Trophoblast cell (in vitro differentiated cells and primary cell): ENCODE measurements around the gene RBMS1.
A peak's percentile ranks its signal among the peaks of the same experiment; 100 is the strongest.

Source experiments
- DNase-seq, 2 donors: peaks; one replicate each; pipeline ENCODE4 v3.0.0-alpha.2; 2016
- H2AFZ ChIP-seq: 2 replicates; pipeline ENCODE4 v1.6.1; 2013; ENCODE audit warnings: low read length, moderate library complexity, mild to moderate bottlenecking; ENCODE audit not compliant: insufficient read depth, poor library complexity
- H2AK5ac ChIP-seq: 2 replicates; pipeline ENCODE4 v1.6.1; 2013; ENCODE audit warnings: mild to moderate bottlenecking, low read length
- H2BK120ac ChIP-seq: 2 replicates; pipeline ENCODE4 v1.6.1; 2013; ENCODE audit warnings: low read length, mild to moderate bottlenecking, moderate library complexity; ENCODE audit not compliant: insufficient read depth, poor library complexity
- H2BK12ac ChIP-seq: 2 replicates; pipeline ENCODE4 v1.6.1; 2013; ENCODE audit warnings: mild to moderate bottlenecking, low read length, moderate library complexity
- H2BK5ac ChIP-seq: 2 replicates; pipeline ENCODE4 v1.6.1; 2013; ENCODE audit warnings: low read length, low read depth, moderate library complexity, mild to moderate bottlenecking; ENCODE audit not compliant: poor library complexity
- H3K14ac ChIP-seq: 2 replicates; pipeline ENCODE4 v1.6.1; 2013; ENCODE audit warnings: mild to moderate bottlenecking, low read length
- H3K18ac ChIP-seq: 2 replicates; pipeline ENCODE4 v1.6.1; 2013; ENCODE audit warnings: mild to moderate bottlenecking, low read length
- H3K23ac ChIP-seq: 2 replicates; pipeline ENCODE4 v1.6.1; 2013; ENCODE audit warnings: low read length
- H3K27ac ChIP-seq: 2 replicates; pipeline ENCODE4 v1.5.1; 2013; ENCODE audit warnings: low read depth, mild to moderate bottlenecking, inconsistent platforms, low read length, moderate library complexity
- H3K27me3 ChIP-seq: 2 replicates; pipeline ENCODE4 v1.6.1; 2013; ENCODE audit warnings: inconsistent platforms, mild to moderate bottlenecking, low read length, moderate library complexity; ENCODE audit not compliant: insufficient read depth
- H3K36me3 ChIP-seq, 2 experiments: 1 replicate in 1 of 2; 2 replicates in 1 of 2; pipeline ENCODE4 v1.6.1; 2013; ENCODE audit warnings: low read length in 2 of 2, mild to moderate bottlenecking in 2 of 2, moderate library complexity in 1 of 2; ENCODE audit not compliant: insufficient read depth in 2 of 2, control insufficient read depth in 1 of 2
- H3K4ac ChIP-seq: 2 replicates; pipeline ENCODE4 v1.6.1; 2013; ENCODE audit warnings: low read depth, mild to moderate bottlenecking, low read length, moderate library complexity
- H3K4me1 ChIP-seq, 2 experiments: 1 replicate in 1 of 2; 2 replicates in 1 of 2; pipeline ENCODE4 v1.6.1; 2013; ENCODE audit warnings: low read length in 2 of 2, mild to moderate bottlenecking in 2 of 2, moderate library complexity in 1 of 2; ENCODE audit not compliant: insufficient read depth in 2 of 2, control insufficient read depth in 1 of 2
- H3K4me2 ChIP-seq: 2 replicates; pipeline ENCODE4 v1.6.1; 2013; ENCODE audit warnings: inconsistent platforms, mild to moderate bottlenecking, low read length, moderate library complexity
- H3K4me3 ChIP-seq: 2 replicates; pipeline ENCODE4 v1.5.1; 2013; ENCODE audit warnings: mild to moderate bottlenecking, low read depth, low read length, inconsistent platforms
- H3K79me1 ChIP-seq: one replicate; pipeline ENCODE4 v1.6.1; 2013; ENCODE audit warnings: low read length
- H3K79me2 ChIP-seq: 2 replicates; pipeline ENCODE4 v1.6.1; 2013; ENCODE audit warnings: low read length, mild to moderate bottlenecking; ENCODE audit not compliant: control insufficient read depth, insufficient read depth, poor library complexity
- H3K9ac ChIP-seq: 2 replicates; pipeline ENCODE4 v1.6.1; 2013; ENCODE audit warnings: mild to moderate bottlenecking, low read length
- H3K9me3 ChIP-seq: 2 replicates; pipeline ENCODE4 v1.6.1; 2013; ENCODE audit warnings: low read depth, mild to moderate bottlenecking, control low read depth, inconsistent platforms, low read length; ENCODE audit not compliant: insufficient read depth
- H4K12ac ChIP-seq: 2 replicates; pipeline ENCODE4 v1.6.1; 2013; ENCODE audit warnings: low read depth, mild to moderate bottlenecking, low read length, moderate library complexity
- H4K8ac ChIP-seq: 2 replicates; pipeline ENCODE4 v1.6.1; 2013; ENCODE audit warnings: low read depth, mild to moderate bottlenecking, low read length, moderate library complexity
- H4K91ac ChIP-seq: one replicate; pipeline ENCODE4 v1.6.1; 2013; ENCODE audit warnings: low read depth, mild to moderate bottlenecking, low read length, moderate library complexity
- WGBS: extraction: QIAGEN DNeasy Blood & Tissue Kit; methylation state at CpG from one replicate; pipeline ENCODE4 v1.1.7; 2013; ENCODE audit warnings: missing lambda C conversion rate; ENCODE audit not compliant: insufficient read length, insufficient coverage; ENCODE audit errors: extremely low coverage; 5-methylcytosine and 5-hydroxymethylcytosine counted together

RBMS1 gene

GRCh38 chr2:160308476-160308875, 185.1 kb downstream of the RBMS1 start:
- Histone ChIP-seq H3K9me3 (no peaks in the 10 kb centered on the region), H2AFZ (no peak overlapping the region)
- DNase-seq = no peak

GRCh38 chr2:160306985-160307384, 186.6 kb downstream of the RBMS1 start:
- H2AK5ac ChIP-seq = no peak overlapping the region
- H3K4me3 ChIP-seq = no peak overlapping the region
- no peak overlapping the region for H3K27ac ChIP-seq
- H3K4me1 ChIP-seq = peaks cover 5 to 11% of the 10 kb centered on the region in 2 experiments
- no peak overlapping the region for H2BK120ac ChIP-seq
- no peak overlapping the region for H2BK12ac ChIP-seq
- DNase-seq = no peak
- H3K27me3 ChIP-seq = no peaks in the 10 kb centered on the region
- no peak overlapping the region for H2BK5ac ChIP-seq
- H3K14ac ChIP-seq = no peak overlapping the region
- H3K9me3 ChIP-seq = no peaks in the 10 kb centered on the region
- no CpG with 5 or more reads among the region's 10 CpGs for WGBS
- H4K8ac ChIP-seq = no peak overlapping the region
- no peaks in the 10 kb centered on the region for H3K79me2 ChIP-seq
- no peak overlapping the region for H4K12ac ChIP-seq
- H3K4ac ChIP-seq = no peak overlapping the region
- H4K91ac ChIP-seq = no peak overlapping the region
- peaks cover 12 to 17% of the 10 kb centered on the region in 2 experiments for H3K36me3 ChIP-seq
- peaks cover 2% of the 10 kb centered on the region for H3K79me1 ChIP-seq
- H3K9ac ChIP-seq = no peak overlapping the region
- H3K4me2 ChIP-seq = no peak overlapping the region
- no peak overlapping the region for H3K18ac ChIP-seq
- no peak overlapping the region for H2AFZ ChIP-seq
- no peak overlapping the region for H3K23ac ChIP-seq

More at GRCh38 chr2:160308476-160308875, 185.1 kb downstream of the RBMS1 start:
- Histone ChIP-seq H2AK5ac (no peak overlapping the region), H3K4me1 (peaks cover 5 to 11% of the 10 kb centered on the region in 2 experiments), H3K4ac (peak overlapping the region; percentile 64), H3K79me2 (no peaks in the 10 kb centered on the region), H4K12ac (no peak overlapping the region), H3K4me3 (no peak overlapping the region), H3K27me3 (no peaks in the 10 kb centered on the region), H3K36me3 (peaks cover 5 to 12% of the 10 kb centered on the region in 2 experiments), H3K14ac (no peak overlapping the region), H3K27ac (peak overlapping the region; percentile 43), H3K4me2 (no peak overlapping the region), H3K79me1 (peaks cover 2% of the 10 kb centered on the region), H3K9ac (no peak overlapping the region), H2BK120ac (no peak overlapping the region), H3K18ac (no peak overlapping the region), H2BK5ac (no peak overlapping the region), H4K91ac (no peak overlapping the region), H2BK12ac (no peak overlapping the region), H3K23ac (no peak overlapping the region), H4K8ac (no peak overlapping the region)
- WGBS = no CpG with 5 or more reads among the region's 3 CpGs

GRCh38 chr2:160305081-160305750, 188.4 kb downstream of the RBMS1 start:
- no peak overlapping the region for H2AK5ac ChIP-seq
- H3K79me1 ChIP-seq = peaks cover 2% of the 10 kb centered on the region
- H3K9ac ChIP-seq = no peak overlapping the region
- no peaks in the 10 kb centered on the region for H3K27me3 ChIP-seq
- H4K8ac ChIP-seq = no peak overlapping the region
- no peak overlapping the region for H3K14ac ChIP-seq
- no peak overlapping the region for H3K23ac ChIP-seq
- no peaks in the 10 kb centered on the region for H3K9me3 ChIP-seq
- no peak overlapping the region for H3K27ac ChIP-seq
- peaks cover 12 to 17% of the 10 kb centered on the region in 2 experiments for H3K36me3 ChIP-seq
- no peak overlapping the region for H4K12ac ChIP-seq
- no peak overlapping the region for H2BK120ac ChIP-seq
- no peak overlapping the region for H2BK5ac ChIP-seq
- H2AFZ ChIP-seq = no peak overlapping the region
- no peak overlapping the region for H3K4ac ChIP-seq
- no peak overlapping the region for H3K4me3 ChIP-seq
- H3K4me1 ChIP-seq = peaks cover 5 to 11% of the 10 kb centered on the region in 2 experiments
- H3K18ac ChIP-seq = no peak overlapping the region
- no peaks in the 10 kb centered on the region for H3K79me2 ChIP-seq
- DNase-seq = peak; percentile 60 to 86
- H2BK12ac ChIP-seq = no peak overlapping the region
- H3K4me2 ChIP-seq = no peak overlapping the region
- no CpG with 5 or more reads among the region's 4 CpGs for WGBS
- no peak overlapping the region for H4K91ac ChIP-seq

- Histone ChIP-seq H3K79me2 (no peaks in the 10 kb centered on the region), H4K8ac (no peak overlapping the region), H3K27ac (no peak overlapping the region), H3K9me3 (no peaks in the 10 kb centered on the region), H3K4ac (no peak overlapping the region), H2AK5ac (no peak overlapping the region), H3K4me1 (peaks cover 0 to under 1% of the 10 kb centered on the region in 2 experiments), H4K91ac (no peak overlapping the region), H3K27me3 (no peaks in the 10 kb centered on the region), H3K18ac (no peak overlapping the region), H2BK12ac (no peak overlapping the region), H2BK120ac (no peak overlapping the region), H3K79me1 (no peaks in the 10 kb centered on the region), H4K12ac (no peak overlapping the region), H3K4me3 (no peak overlapping the region), H3K4me2 (no peak overlapping the region), H3K14ac (no peak overlapping the region), H3K9ac (no peak overlapping the region), H2BK5ac (no peak overlapping the region), H2AFZ (no peak overlapping the region), H3K36me3 (peaks cover 18 to 29% of the 10 kb centered on the region in 2 experiments), H3K23ac (no peak overlapping the region)
- WGBS = no CpG with 5 or more reads among the region's 3 CpGs
- DNase-seq = no peak
Observed at GRCh38 chr2:160303527-160303926, 190.1 kb downstream of the RBMS1 start.
